K562 (cell line): ENCODE data around the gene GAS2L1.

Experiments used
- ATF3 ChIP-seq, 2 experiments: fragments of 450-650 bp in 1 of 2; sonication (generic) in 1 of 2; formaldehyde crosslinking in 1 of 2; IDR thresholded peaks in 1 of 2; conservative IDR thresholded peaks in 1 of 2; 2 replicates each; pipeline versions ENCODE4 v1.6.1 to v1.8.1; 2016 to 2023; ENCODE audit warnings: mild to moderate bottlenecking in 2 of 2, moderate library complexity in 2 of 2, inconsistent platforms in 1 of 2, missing genetic modification reagents in 1 of 2
- CTCF ChIP-seq, 3 experiments: IDR thresholded peaks in 2 of 3; conservative IDR thresholded peaks in 1 of 3; 2 replicates each; pipeline ENCODE4 v1.5.1; 2011 to 2012; ENCODE audit warnings: low read length in 3 of 3, mild to moderate bottlenecking in 3 of 3, control low read depth in 2 of 3, improper control_type of control experiment in 1 of 3, inconsistent platforms in 1 of 3, low read depth in 1 of 3, mixed read lengths in 1 of 3, moderate library complexity in 1 of 3; ENCODE audit not compliant: insufficient read depth in 2 of 3
- EHMT2 ChIP-seq: fragments of 450-650 bp; IDR thresholded peaks from 2 replicates; pipeline ENCODE4 v1.6.1; 2018; ENCODE audit warnings: antibody characterized with exemption
- GABPA ChIP-seq: fragments of 200-800 bp; sonication (Bioruptor generic); conservative IDR thresholded peaks from 2 replicates; pipeline ENCODE4 v1.6.1; 2016; ENCODE audit warnings: low read depth, missing genetic modification characterization, missing compliant biosample characterization
- GATAD2A ChIP-seq: fragments of 450-650 bp; IDR thresholded peaks from 2 replicates; pipeline ENCODE4 v1.6.1; 2017
- HMG20B ChIP-seq: fragments of 250-450 bp; sonication (Bioruptor Pico); IDR thresholded peaks from 2 replicates; pipeline ENCODE4 v1.5.0; 2021; ENCODE audit warnings: mild to moderate bottlenecking
- JUN ChIP-seq, 2 experiments: sonication (generic) in 1 of 2; formaldehyde crosslinking in 1 of 2; IDR thresholded peaks; 2 replicates each; pipeline versions ENCODE4 v1.6.1 to v1.8.0; 2012 to 2022; ENCODE audit warnings: borderline replicate concordance in 2 of 2, mild to moderate bottlenecking in 2 of 2, improper control_type of control experiment in 1 of 2, low read depth in 1 of 2, low read length in 1 of 2, missing genetic modification reagents in 1 of 2
- MAFG ChIP-seq: fragments of 450-650 bp; conservative IDR thresholded peaks from 2 replicates; pipeline ENCODE4 v1.6.1; 2016; ENCODE audit warnings: missing genetic modification characterization, missing compliant biosample characterization
- MAZ ChIP-seq, 2 experiments: fragments of 450-650 bp in 1 of 2; sonication (generic) in 1 of 2; formaldehyde crosslinking; IDR thresholded peaks in 1 of 2; conservative IDR thresholded peaks in 1 of 2; 2 replicates each; pipeline versions ENCODE4 v1.4.0 to v1.5.0; 2020; ENCODE audit warnings: mild to moderate bottlenecking in 1 of 2, missing genetic modification reagents in 1 of 2
- MCM3 ChIP-seq: fragments of 450-650 bp; IDR thresholded peaks from 2 replicates; pipeline ENCODE4 v1.6.1; 2016
- POLR2A ChIP-seq: fragments of 450-650 bp; conservative IDR thresholded peaks from 2 replicates; pipeline ENCODE4 v1.6.1; 2016
- TRIM24 ChIP-seq, 2 experiments: fragments of 450-650 bp; IDR thresholded peaks; 2 replicates each; pipeline ENCODE4 v1.6.1; 2016
- TF ChIP-seq, protein P1 (sequence below), 2 experiments: IDR thresholded peaks; 2 replicates each; pipeline ENCODE4 v1.6.1; 2011; ENCODE audit warnings: borderline replicate concordance in 1 of 2, control low read depth in 1 of 2, low read depth in 1 of 2, low read length in 1 of 2, mild to moderate bottlenecking in 1 of 2, mixed read lengths in 1 of 2, moderate library complexity in 1 of 2; ENCODE audit not compliant: insufficient read depth in 1 of 2, insufficient read length in 1 of 2, poor library complexity in 1 of 2, severe bottlenecking in 1 of 2; ENCODE audit errors: extremely low read depth in 1 of 2
- TF ChIP-seq, protein P2 (sequence below): fragments of 250-450 bp; sonication (Bioruptor Pico); IDR thresholded peaks from 2 replicates; pipeline ENCODE4 v1.8.0; 2021; ENCODE audit warnings: moderate library complexity, mild to moderate bottlenecking, inconsistent platforms

GRCh38 chr22:29328566-29329500 is 22.4 kb downstream of the GAS2L1 start:
- TF ChIP-seq MAFG (no peak), GATAD2A (no peak), MAZ (CRISPR knock-in tag; conservative IDR thresholded peaks at IDR 0.05 in 1 of 2, IDR thresholded peaks at IDR 0.05 in 1 of 2) (no peak), GABPA (no peak), JUN (IDR thresholded peaks at IDR 0.05; ENCODE audit: borderline replicate concordance, low read depth, low read length) (no peak), JUN (CRISPR knock-in tag; IDR thresholded peaks at IDR 0.05; ENCODE audit: borderline replicate concordance) (no peak), TRIM24 (IDR thresholded peaks at IDR 0.05) (no peak), HMG20B (CRISPR knock-in tag) (no peak), POLR2A (no peak), ATF3 (IDR thresholded peaks at IDR 0.05) (no peak), ATF3 (CRISPR knock-in tag; conservative IDR thresholded peaks at IDR 0.05) (no peak), MCM3 (no peak), EHMT2 (no peak), CTCF (IDR thresholded peaks at IDR 0.05 in 2 of 3, conservative IDR thresholded peaks at IDR 0.05 in 1 of 3; ENCODE audit: insufficient read depth in 2 of 3, low read depth in 1 of 3, low read length in 3 of 3) (no peak)
- TF ChIP-seq, protein P1, sequence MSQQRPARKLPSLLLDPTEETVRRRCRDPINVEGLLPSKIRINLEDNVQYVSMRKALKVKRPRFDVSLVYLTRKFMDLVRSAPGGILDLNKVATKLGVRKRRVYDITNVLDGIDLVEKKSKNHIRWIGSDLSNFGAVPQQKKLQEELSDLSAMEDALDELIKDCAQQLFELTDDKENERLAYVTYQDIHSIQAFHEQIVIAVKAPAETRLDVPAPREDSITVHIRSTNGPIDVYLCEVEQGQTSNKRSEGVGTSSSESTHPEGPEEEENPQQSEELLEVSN (IDR thresholded peaks at IDR 0.05; ENCODE audit: borderline replicate concordance in 1 of 2, extremely low read depth in 1 of 2, insufficient read depth in 1 of 2, insufficient read length in 1 of 2, low read depth in 1 of 2, low read length in 1 of 2, poor library complexity in 1 of 2, severe bottlenecking in 1 of 2): no peak
- TF ChIP-seq, protein P2, sequence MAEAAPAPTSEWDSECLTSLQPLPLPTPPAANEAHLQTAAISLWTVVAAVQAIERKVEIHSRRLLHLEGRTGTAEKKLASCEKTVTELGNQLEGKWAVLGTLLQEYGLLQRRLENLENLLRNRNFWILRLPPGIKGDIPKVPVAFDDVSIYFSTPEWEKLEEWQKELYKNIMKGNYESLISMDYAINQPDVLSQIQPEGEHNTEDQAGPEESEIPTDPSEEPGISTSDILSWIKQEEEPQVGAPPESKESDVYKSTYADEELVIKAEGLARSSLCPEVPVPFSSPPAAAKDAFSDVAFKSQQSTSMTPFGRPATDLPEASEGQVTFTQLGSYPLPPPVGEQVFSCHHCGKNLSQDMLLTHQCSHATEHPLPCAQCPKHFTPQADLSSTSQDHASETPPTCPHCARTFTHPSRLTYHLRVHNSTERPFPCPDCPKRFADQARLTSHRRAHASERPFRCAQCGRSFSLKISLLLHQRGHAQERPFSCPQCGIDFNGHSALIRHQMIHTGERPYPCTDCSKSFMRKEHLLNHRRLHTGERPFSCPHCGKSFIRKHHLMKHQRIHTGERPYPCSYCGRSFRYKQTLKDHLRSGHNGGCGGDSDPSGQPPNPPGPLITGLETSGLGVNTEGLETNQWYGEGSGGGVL (CRISPR knock-in tag): no peak
